GM21825 (cell line): ENCODE data around the gene STX4.

Source experiments
- ATAC-seq: cut with Tn5 transposase; IDR thresholded peaks from one replicate; pipeline ENCODE4 v1.9.1; 2021; ENCODE audit warnings: mild to moderate bottlenecking, moderate library complexity; ENCODE audit not compliant: unreplicated experiment

The STX4 gene

DNA sequence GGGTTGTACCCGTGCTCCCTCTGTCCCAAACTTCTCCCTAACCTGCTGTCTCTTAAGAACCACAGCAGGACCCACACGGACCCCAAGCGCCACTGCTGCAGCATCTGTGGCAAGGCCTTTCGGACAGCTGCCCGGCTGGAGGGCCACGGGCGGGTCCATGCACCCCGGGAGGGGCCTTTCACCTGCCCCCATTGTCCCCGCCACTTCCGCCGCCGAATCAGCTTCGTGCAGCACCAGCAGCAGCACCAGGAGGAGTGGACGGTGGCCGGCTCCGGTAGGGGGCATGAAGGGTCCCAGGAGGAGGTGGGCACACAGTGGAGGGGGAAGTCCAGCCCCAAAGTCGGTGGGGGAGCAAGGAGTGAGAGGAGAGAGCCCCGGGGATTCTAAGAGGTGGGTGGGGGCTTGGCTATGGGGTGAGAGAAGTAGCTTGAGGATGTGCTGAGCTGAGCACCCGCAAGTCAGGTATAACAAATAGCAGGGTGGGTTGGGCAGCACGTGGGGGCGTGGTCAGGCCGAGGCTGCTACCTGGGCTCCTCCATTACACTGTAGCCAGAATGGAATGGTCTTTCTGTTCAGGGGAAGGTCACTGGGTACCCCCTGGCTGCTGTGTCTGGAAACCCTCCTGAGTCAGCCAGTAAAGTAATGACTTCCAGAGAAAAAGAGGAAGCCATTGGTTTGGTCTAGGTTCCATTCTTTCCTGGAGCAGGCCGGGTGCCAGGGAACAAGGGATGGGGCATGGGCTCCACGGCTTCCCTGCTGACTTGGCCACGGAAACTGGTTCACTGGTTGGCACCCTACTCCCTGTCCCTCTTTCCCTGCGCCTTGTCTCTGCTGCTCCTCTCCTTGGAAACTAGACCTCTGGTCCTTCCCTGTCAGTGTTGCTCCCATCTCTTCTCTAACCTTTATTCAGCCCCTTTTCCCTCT, 48.3 kb downstream of the STX4 start:
- no peak for ATAC-seq

DNA sequence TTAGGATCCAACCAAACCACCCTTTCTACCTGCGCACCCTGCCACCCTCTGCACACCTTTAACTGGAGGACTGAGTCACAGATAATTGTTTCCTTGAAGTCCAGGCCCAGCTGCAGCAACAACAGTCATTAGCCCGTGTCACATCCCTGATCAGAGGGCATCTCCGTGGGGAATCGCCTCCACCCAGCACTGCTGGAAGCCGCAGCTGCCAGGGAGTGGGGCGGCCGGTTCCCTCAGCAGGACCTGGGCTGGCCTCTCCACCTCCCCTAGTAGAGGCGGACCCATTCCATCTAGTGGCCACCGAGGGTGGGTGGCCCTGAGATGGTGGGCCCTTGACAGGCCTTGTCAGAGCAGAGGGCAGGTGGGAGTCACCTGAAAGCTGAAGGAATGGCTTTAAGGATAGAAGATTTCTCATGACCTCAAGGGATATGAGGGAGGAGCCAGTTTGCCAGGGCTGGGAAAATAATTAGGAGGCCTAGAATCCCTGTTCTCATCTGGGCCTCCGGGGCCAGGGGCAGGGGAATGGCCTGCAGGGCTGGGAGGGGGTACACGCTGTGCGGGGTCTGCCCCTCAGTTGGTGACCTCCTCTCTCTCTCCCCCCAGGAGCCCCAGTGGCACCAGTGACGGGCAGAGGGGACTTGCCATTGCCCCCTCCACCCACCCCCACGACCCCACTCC, 49.1 kb downstream of the STX4 start:
- no peak for ATAC-seq

DNA sequence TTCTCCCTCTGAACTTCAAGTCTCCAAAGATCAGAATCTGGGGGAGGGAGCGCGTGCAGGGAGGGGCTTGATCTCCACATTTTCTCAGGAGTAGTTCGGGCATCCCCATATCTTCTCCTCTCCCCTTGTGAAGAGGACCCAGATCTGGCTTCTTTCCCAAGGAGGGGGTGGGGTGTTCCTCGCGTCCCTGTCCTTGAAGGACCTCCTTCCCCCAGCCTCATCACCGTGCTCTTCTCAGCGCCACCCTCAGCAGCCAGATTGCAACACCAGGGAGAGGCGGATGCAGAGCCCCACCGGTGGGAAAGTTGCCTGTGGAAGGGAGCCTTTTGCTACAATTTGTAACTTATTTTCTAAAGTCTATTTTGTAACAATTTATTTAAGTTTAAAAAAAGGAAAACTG, 49.7 kb downstream of the STX4 start:
- no peak for ATAC-seq

DNA sequence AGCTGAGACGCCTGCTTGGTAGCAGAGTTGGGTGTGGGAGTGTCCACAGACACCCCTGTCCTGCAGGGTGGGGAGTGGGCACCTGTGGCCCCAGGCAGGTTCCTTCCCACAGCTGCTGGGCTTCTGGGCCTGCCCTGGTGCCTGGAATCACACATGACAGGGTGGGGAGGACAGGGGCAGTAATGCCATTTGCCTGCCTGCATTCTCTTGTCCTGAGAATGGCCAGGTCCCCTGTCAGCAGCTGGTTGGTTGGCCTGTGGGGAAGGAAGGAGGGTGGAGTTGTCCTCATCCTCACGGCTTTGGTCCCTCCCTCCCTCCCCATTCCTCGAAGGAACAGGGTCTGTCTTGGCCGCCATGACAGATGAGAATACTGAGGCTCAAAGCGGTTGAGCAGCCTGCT, 50.2 kb downstream of the STX4 start:
- ATAC-seq, result no peak

DNA sequence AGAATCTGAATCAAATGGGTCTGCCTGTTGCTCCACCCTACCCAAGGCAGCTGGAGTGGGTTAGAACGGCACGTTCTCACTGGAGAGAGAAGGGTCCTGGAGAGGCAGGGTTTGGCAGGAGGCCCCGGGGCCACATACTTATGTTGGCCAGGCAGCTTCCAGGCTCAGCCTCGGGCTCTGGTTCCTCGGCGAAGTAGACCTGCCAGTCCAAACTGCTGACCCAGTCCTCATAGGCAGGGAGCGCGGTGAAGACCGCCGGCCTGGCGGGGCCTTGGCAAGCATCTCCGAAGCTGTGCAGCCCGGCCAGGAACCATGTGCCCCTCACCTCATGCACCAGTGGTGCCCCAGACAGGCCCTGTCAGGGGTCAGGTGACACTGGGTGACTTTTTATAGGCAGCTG, 50.6 kb downstream of the STX4 start:
- no peak for ATAC-seq

DNA sequence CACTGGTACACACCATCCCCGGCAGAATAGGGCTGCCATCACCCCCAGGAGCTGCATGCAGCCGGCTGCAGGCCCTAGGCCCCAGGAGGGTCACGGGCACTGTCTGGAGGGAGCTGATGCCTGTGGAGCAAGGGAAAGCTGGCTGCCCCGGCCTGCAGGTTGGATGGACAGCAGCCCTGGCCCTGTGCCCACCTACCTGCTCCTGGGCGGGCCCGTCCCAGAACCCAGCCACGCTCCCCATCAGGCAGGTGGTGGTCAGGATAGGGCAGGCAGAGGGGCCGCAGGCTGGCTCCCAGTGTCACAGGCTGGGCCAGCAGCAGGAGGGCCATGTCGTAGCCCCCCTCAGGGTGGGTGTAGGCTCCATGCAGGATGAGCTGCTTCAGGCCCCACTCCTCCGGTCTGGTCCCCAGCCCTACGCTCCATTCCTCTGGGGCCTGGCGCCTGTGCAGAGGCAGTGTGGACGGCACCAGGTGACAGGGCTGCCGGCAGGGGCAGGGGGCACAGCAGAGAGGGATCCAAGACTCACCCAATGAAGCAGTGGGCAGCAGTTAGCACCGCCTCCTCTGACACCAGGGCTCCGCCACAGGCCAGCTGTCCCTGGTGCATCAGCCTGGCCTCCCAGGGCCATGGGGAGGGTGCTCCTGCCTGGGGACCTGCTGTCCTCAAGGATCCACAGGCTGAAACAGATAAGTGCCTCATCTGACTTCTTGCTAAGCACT, 51.4 kb downstream of the STX4 start:
- ATAC-seq, result no peak

DNA sequence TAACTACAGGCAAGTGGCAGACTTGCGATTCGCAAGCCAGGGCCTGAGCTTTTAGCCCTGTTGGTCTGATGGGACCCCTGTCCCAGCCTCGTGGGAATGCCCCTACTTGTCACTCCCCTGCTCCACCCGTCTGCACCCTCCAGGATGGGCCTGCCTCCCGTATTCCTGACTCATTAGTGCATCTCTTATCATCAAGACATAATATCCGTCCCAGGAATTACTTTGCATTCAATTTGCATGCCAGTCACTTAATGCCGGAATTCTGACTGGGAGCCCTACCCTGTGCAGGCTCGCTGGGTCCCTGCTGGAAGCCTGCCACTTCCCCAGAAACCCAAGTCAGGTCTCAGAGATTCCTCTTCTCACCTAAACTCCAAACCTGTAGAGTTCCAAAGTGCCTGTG, 52.1 kb downstream of the STX4 start:
- ATAC-seq, result no peak

DNA sequence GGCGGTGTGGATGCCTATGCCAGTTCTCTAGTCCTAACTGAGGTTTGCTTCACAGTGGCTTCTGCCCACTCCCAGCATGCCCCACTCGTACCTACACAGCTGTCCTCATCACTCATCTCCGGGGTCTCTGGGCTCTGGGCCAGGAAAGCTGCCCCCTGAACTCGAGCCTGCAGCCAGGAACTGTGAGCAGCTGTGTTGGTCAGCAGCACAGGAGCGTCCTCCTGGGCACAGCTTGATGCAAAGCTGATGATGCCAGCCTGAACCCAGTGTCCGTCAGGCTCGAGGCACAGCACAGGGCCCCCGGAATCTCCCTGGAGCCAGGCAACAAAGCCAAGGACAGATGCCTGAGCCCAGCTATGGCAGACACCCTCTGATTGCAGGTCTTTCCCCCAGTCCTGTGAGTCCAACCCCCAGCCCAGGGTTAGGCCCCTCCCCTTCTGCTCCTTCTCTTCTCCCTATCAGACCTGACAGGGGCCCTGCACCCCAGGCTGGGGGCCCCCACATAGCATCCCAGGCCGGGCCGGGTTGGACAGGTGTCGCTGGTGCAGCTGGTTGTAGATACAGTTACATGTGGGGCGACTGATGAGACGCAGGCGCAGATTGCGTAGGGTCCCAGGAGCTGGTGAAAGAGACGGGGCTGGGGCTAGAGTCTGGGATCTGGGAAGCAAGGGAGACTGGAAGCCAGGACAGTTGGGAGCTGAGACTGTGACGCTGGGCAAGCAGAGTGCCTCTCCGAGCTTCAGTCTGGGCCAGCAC, 52.7 kb downstream of the STX4 start:
- ATAC-seq, result no peak

DNA sequence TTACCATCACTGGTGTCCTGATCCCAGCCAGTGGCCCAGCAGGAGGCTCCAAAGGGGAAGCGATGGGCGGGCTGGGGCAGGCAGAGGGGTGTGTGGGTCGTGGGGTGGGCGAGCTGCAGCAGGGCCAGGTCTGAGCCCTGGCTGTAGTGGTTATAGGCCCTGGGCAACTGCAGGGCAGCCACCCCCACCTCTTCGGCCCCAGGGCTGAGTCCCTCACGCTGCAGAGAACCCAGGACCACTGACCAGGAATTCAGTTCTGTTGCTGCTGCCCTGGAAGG, 53.2 kb downstream of the STX4 start:
- no peak for ATAC-seq

DNA sequence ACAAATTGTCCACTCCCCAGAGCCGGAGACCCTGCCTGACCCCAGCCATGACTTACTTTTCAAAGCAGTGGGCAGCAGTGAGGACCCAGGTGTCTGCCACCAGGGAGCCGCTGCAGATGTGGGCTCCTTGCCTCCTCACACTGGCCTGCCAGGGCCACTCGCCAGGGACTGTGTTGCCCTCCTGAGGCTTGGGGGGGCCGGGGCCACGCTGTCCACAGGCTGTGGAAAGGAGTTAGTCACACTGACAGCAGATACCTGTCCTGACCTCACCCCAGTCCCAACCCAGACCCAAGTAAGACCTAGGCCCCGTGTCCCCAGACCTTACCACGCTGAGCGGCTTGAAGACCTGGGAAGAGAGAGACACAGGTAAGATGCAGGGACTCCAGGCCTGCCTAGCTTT, 54.1 kb downstream of the STX4 start:
- no peak for ATAC-seq

DNA sequence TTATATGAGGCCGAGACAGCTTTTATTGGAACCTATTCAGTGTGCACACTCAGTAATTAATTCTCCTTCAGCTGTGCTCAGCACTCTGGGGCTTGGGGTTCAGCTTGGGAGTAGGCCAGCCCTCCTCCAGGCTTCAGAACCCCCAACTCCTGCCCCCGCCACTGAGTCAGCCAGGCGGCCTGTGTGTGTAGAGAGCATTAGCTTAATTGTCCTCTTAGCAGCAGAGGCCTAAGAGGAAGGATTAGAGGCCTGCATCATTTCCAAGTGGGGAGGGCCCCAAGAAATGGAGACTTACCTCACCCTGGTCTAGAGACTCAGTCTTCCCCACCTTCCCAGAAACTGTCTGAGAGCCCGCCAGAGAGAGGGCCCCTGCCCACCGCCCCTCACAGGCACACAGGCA, 54.6 kb downstream of the STX4 start:
- ATAC-seq, result no peak

DNA sequence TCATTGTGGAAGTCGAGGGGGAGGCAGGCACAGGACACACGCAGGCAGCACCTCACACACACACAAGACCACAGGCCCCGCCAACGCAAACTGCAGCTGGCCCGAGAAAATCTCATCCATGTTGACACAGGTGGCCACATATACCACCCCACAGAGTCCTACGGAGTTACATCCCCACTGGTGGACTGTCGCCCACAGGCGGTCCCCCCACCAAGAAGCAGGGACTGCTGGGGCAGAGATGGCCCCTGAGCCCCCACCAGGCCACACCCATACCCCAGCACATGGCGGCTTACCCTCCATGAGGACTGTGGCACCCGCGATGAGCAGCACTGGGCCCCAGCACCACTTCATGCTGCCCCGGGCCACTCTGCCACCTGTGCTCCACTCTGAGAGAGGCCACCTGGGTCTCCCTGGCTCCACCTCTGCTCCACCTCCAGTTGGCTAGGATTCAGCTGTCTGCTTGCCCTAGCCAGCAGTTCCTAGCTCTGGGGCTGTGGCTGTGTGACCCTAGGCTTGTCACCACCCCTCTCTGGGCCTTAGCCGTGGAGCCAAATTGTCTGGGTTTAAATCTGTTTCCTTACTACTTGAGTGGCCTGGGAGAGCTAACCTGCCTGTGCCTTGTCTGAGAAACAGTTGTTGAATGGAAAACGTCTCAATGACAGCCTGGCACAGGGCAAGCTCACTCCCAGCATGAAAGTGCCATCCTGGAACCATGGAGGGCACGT, 55.3 kb downstream of the STX4 start, which contains the start of gene PRSS53:
TSS of gene PRSS53 (minus strand) at position 485 of the 725 bp plus-strand sequence. CDS start at position 351, 134 bp downstream.
- no peak for ATAC-seq

DNA sequence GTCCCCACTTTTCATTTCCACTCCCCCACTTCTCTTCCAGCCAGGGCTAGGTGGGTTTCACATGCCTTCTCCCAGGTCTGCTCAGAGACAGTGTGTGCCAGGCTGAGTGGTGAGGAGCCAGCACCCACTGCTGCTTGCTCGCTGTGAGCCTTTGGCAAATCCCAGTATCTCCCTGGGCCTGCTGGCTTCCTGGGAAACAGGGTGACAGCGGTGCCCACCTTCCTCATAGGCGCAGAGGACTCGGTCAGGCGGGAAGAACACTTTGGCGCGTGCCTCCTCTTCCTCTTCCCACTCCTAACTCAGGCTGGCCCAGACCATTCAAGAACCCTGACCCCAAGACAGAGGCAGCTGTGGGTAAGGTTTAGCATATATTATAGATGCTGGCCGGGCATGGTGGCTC, 55.8 kb downstream of the STX4 start:
- ATAC-seq, result no peak
